Activated CD4-positive, alpha-beta memory T cell treated with anti-CD3 and anti-CD28 coated beads for 36 hours (primary cell): Measurements from ENCODE around the gene ZNF621. TPM values are rescaled to one million over a fixed set of nuclear protein-coding genes. Genes with fewer than 3 reads are reported as not detected.
"Not testable (repeated sequence)": the region's sequence is repeated elsewhere in the genome, so short reads cannot be mapped to it uniquely, and the experiment has no call there.

Experiments
- CTCF ChIA-PET: fragments of 350-600 bp; sonication (Branson Sonifier 250); formaldehyde crosslinking; loops from one replicate; lab custom pipeline; 2021; ENCODE audit warnings: antibody characterized with exemption, inconsistent platforms; lab: Charles Lee
- POLR2A ChIA-PET: fragments of 350-600 bp; sonication (Branson Sonifier 250); formaldehyde crosslinking; loops from one replicate; lab custom pipeline; 2021; ENCODE audit warnings: antibody characterized with exemption; lab: Charles Lee
- DNase-seq: peaks from one replicate; pipeline ENCODE4 v3.0.0-alpha.2; 2020
- H3K27ac Mint-ChIP-seq: one replicate; pipeline ENCODE4 v1.8.0; 2021; ENCODE audit warnings: mixed read lengths
- H3K27me3 Mint-ChIP-seq: one replicate; pipeline ENCODE4 v1.8.0; 2021; ENCODE audit warnings: mixed read lengths
- H3K36me3 Mint-ChIP-seq: one replicate; pipeline ENCODE4 v1.8.0; 2021; ENCODE audit warnings: mixed read lengths
- H3K4me1 Mint-ChIP-seq: one replicate; pipeline ENCODE4 v1.8.0; 2021; ENCODE audit warnings: low read depth, mixed read lengths
- H3K4me3 Mint-ChIP-seq: one replicate; pipeline ENCODE4 v1.8.0; 2021; ENCODE audit warnings: mild to moderate bottlenecking, mixed read lengths
- H3K9me3 Mint-ChIP-seq: one replicate; pipeline ENCODE4 v1.8.0; 2021; ENCODE audit warnings: mixed read lengths
- intact Hi-C: fragments of 100-400 bp; cut with micrococcal nuclease; formaldehyde crosslinking; loops from one replicate; pipeline ENCODE4 v1.15.1; 2023
- total RNA-seq, 2 experiments: library from RNA; stranded (reverse); gene quantifications; one replicate each; pipeline ENCODE4 v1.2.3, GENCODE V29; 2021

Gene ZNF621
- total RNA-seq, 2 experiments from 2014 or later, result 19.7 to 22.3 TPM

GRCh38 chr3:40546816-40547215 is 22.1 kb downstream of the ZNF621 start:
- ChIA-PET POLR2A (no interaction called here), CTCF (interaction anchor here (0.6 kb wide), 1 partner anchor 36 kb away, joined by 3 read pairs; no protein-coding TSS in a partner anchor)
- intact Hi-C loops, result no loop called here
- Mint-ChIP-seq H3K36me3 (no peaks in the 10 kb centered on the region), H3K9me3 (no peaks in the 10 kb centered on the region), H3K4me1 (no peaks in the 10 kb centered on the region), H3K4me3 (no peak overlapping the region), H3K27ac (no peak overlapping the region), H3K27me3 (no peaks in the 10 kb centered on the region)
- DNase-seq, result no peak

- Mint-ChIP-seq H3K4me1 (no peaks in the 10 kb centered on the region), H3K4me3 (no peak overlapping the region), H3K27ac (no peak overlapping the region), H3K36me3 (no peaks in the 10 kb centered on the region), H3K9me3 (no peaks in the 10 kb centered on the region), H3K27me3 (no peaks in the 10 kb centered on the region)
- ChIA-PET POLR2A (no interaction called here), CTCF (no interaction called here)
- intact Hi-C loops, result no loop called here
- no peak for DNase-seq
Observed at GRCh38 chr3:40550167-40550566, 25.4 kb downstream of the ZNF621 start.

GRCh38 chr3:40557575-40558161 is 32.9 kb downstream of the ZNF621 start:
- CTCF ChIA-PET, result no interaction called here
- Mint-ChIP-seq H3K27ac (no peak overlapping the region), H3K36me3 (no peaks in the 10 kb centered on the region), H3K4me3 (no peak overlapping the region), H3K9me3 (no peaks in the 10 kb centered on the region), H3K27me3 (no peaks in the 10 kb centered on the region), H3K4me1 (no peaks in the 10 kb centered on the region)
- POLR2A ChIA-PET, result no interaction called here
- no peak for DNase-seq
- intact Hi-C loops, result no loop called here

- POLR2A ChIA-PET, H3K4me1 Mint-ChIP-seq, CTCF ChIA-PET, H3K9me3 Mint-ChIP-seq, DNase-seq, H3K27ac Mint-ChIP-seq, H3K27me3 Mint-ChIP-seq, H3K36me3 Mint-ChIP-seq, intact Hi-C loops, H3K4me3 Mint-ChIP-seq: not testable (repeated sequence)
Observed at GRCh38 chr3:40562482-40562881, 37.7 kb downstream of the ZNF621 start.

GRCh38 chr3:40565629-40566028 is 40.9 kb downstream of the ZNF621 start:
- H3K36me3 Mint-ChIP-seq, H3K27me3 Mint-ChIP-seq, intact Hi-C loops, CTCF ChIA-PET, H3K9me3 Mint-ChIP-seq, DNase-seq, H3K4me3 Mint-ChIP-seq, POLR2A ChIA-PET, H3K4me1 Mint-ChIP-seq, H3K27ac Mint-ChIP-seq: not testable (repeated sequence)

- POLR2A ChIA-PET, result no interaction called here
- H3K27me3 Mint-ChIP-seq, result peaks cover 2% of the 10 kb centered on the region
- CTCF ChIA-PET, result no interaction called here
- DNase-seq, result no peak
- no peaks in the 10 kb centered on the region for H3K4me1 Mint-ChIP-seq
- no peak overlapping the region for H3K27ac Mint-ChIP-seq
- no peaks in the 10 kb centered on the region for H3K9me3 Mint-ChIP-seq
- no peaks in the 10 kb centered on the region for H3K36me3 Mint-ChIP-seq
- intact Hi-C loops, result no loop called here
- H3K4me3 Mint-ChIP-seq, result no peak overlapping the region
Observed at GRCh38 chr3:40566694-40567093, 41.9 kb downstream of the ZNF621 start.

GRCh38 chr3:40572588-40572987 is 47.8 kb downstream of the ZNF621 start:
- POLR2A ChIA-PET, result no interaction called here

GRCh38 chr3:40574050-40574449 is 49.3 kb downstream of the ZNF621 start:
- no peaks in the 10 kb centered on the region for H3K9me3 Mint-ChIP-seq
- CTCF ChIA-PET, result interaction anchor here (0.7 kb wide), 1 partner anchor 76 kb away, joined by 3 read pairs; no protein-coding TSS in a partner anchor
- H3K36me3 Mint-ChIP-seq, result no peaks in the 10 kb centered on the region
- no peak for DNase-seq
- no peaks in the 10 kb centered on the region for H3K4me1 Mint-ChIP-seq
- POLR2A ChIA-PET, result no interaction called here
- no peak overlapping the region for H3K4me3 Mint-ChIP-seq
- no peak overlapping the region for H3K27ac Mint-ChIP-seq
- H3K27me3 Mint-ChIP-seq, result peaks cover 3% of the 10 kb centered on the region
- intact Hi-C loops, result no loop called here

More at GRCh38 chr3:40572588-40572987, 47.8 kb downstream of the ZNF621 start:
- Mint-ChIP-seq H3K27ac (no peak overlapping the region), H3K27me3 (peaks cover 2% of the 10 kb centered on the region), H3K4me3 (no peak overlapping the region), H3K4me1 (no peaks in the 10 kb centered on the region), H3K9me3 (no peaks in the 10 kb centered on the region), H3K36me3 (no peaks in the 10 kb centered on the region)
- no peak for DNase-seq
- intact Hi-C loops, result no loop called here
- CTCF ChIA-PET, result no interaction called here

- no peaks in the 10 kb centered on the region for H3K36me3 Mint-ChIP-seq
- no peak overlapping the region for H3K27ac Mint-ChIP-seq
- H3K27me3 Mint-ChIP-seq, result peaks cover 4% of the 10 kb centered on the region
- ChIA-PET CTCF (interaction anchor here (0.7 kb wide), 1 partner anchor 696 kb away, joined by 3 read pairs; no protein-coding TSS in a partner anchor), POLR2A (no interaction called here)
- no peaks in the 10 kb centered on the region for H3K9me3 Mint-ChIP-seq
- DNase-seq, result no peak
- no peaks in the 10 kb centered on the region for H3K4me1 Mint-ChIP-seq
- intact Hi-C loops, result no loop called here
- no peak overlapping the region for H3K4me3 Mint-ChIP-seq
Observed at GRCh38 chr3:40574661-40575060, 49.9 kb downstream of the ZNF621 start.

GRCh38 chr3:40576396-40576795 is 51.6 kb downstream of the ZNF621 start:
- POLR2A ChIA-PET, result no interaction called here
- intact Hi-C loops, result no loop called here
- Mint-ChIP-seq H3K27ac (no peak overlapping the region), H3K27me3 (peaks cover 11% of the 10 kb centered on the region), H3K4me1 (no peaks in the 10 kb centered on the region), H3K4me3 (no peak overlapping the region), H3K9me3 (no peaks in the 10 kb centered on the region), H3K36me3 (no peaks in the 10 kb centered on the region)
- CTCF ChIA-PET, result interaction anchor here (0.6 to 2.0 kb wide), 3 partner anchors 212 to 250 kb away, joined by 3 to 7 read pairs (median 3); no protein-coding TSS in a partner anchor
- no peak for DNase-seq

- ChIA-PET CTCF (interaction anchor here (0.6 to 2.4 kb wide), 23 partner anchors 9 to 1611 kb away, joined by 3 to 11 read pairs (median 4); no protein-coding TSS in a partner anchor), POLR2A (no interaction called here)
- H3K4me1 Mint-ChIP-seq, result no peaks in the 10 kb centered on the region
Observed at GRCh38 chr3:40580494-40581091, 55.8 kb downstream of the ZNF621 start.

GRCh38 chr3:40581166-40581565 is 56.4 kb downstream of the ZNF621 start:
- H3K4me3 Mint-ChIP-seq, result no peak overlapping the region
- POLR2A ChIA-PET, result no interaction called here

More at GRCh38 chr3:40580494-40581091, 55.8 kb downstream of the ZNF621 start:
- DNase-seq, result peak; percentile 71
- H3K9me3 Mint-ChIP-seq, result no peaks in the 10 kb centered on the region
- no peak overlapping the region for H3K4me3 Mint-ChIP-seq
- no peaks in the 10 kb centered on the region for H3K36me3 Mint-ChIP-seq
- intact Hi-C loops, result loop anchor here (1.0 to 10.0 kb wide), 3 partner anchors 253 to 1301 kb away; no protein-coding TSS in a partner anchor
- H3K27ac Mint-ChIP-seq, result no peak overlapping the region
- H3K27me3 Mint-ChIP-seq, result peaks cover 11% of the 10 kb centered on the region

More at GRCh38 chr3:40581166-40581565, 56.4 kb downstream of the ZNF621 start:
- no peaks in the 10 kb centered on the region for H3K4me1 Mint-ChIP-seq
- H3K27ac Mint-ChIP-seq, result no peak overlapping the region
- H3K27me3 Mint-ChIP-seq, result peaks cover 11% of the 10 kb centered on the region
- H3K36me3 Mint-ChIP-seq, result no peaks in the 10 kb centered on the region
- intact Hi-C loops, result loop anchor here (10.0 kb wide), 1 partner anchor 394 kb away; no protein-coding TSS in a partner anchor
- H3K9me3 Mint-ChIP-seq, result no peaks in the 10 kb centered on the region
- CTCF ChIA-PET, result interaction anchor here (0.6 to 2.4 kb wide), 21 partner anchors 9 to 1610 kb away, joined by 3 to 11 read pairs (median 4); no protein-coding TSS in a partner anchor
- no peak for DNase-seq
